Astrocyte of the spinal cord (primary cell): ENCODE results near the gene GABBR2.

ENCODE experiments used
- DNase-seq: peaks from one replicate; pipeline ENCODE4 v3.0.0; 2011; ENCODE audit warnings: low read depth, low spot score
- H3K4me3 ChIP-seq: 2 replicates; pipeline ENCODE4 v1.5.1; 2011; ENCODE audit warnings: low read depth, mild to moderate bottlenecking, low read length, moderate library complexity
- CTCF ChIP-seq: IDR thresholded peaks from 2 replicates; pipeline ENCODE4 v1.5.1; 2012; ENCODE audit warnings: low read depth, mild to moderate bottlenecking, low read length, inconsistent platforms
- in situ Hi-C: cut with HindIII; loops from 2 replicates; pipeline ENCODE4 v1.10.0; 2017; ENCODE audit warnings: low sequenced_read_pairs

The GABBR2 gene

GRCh38 chr9:98369896-98370295 is 338.8 kb downstream of the GABBR2 start:
- in situ Hi-C loops: no loop called here
- no peak overlapping the region for H3K4me3 ChIP-seq
- no peak for TF ChIP-seq CTCF
- DNase-seq: no peak

GRCh38 chr9:98369471-98369870 is 339.3 kb downstream of the GABBR2 start:
- no peak overlapping the region for H3K4me3 ChIP-seq
- no peak for DNase-seq
- in situ Hi-C loops: no loop called here
- no peak for TF ChIP-seq CTCF

GRCh38 chr9:98369066-98369425 is 339.7 kb downstream of the GABBR2 start:
- in situ Hi-C loops: no loop called here
- DNase-seq: no peak
- no peak for TF ChIP-seq CTCF
- no peak overlapping the region for H3K4me3 ChIP-seq

- TF ChIP-seq CTCF: no peak
- no peak overlapping the region for H3K4me3 ChIP-seq
- in situ Hi-C loops: no loop called here
- DNase-seq: no peak
Observed at GRCh38 chr9:98368366-98369065, 340.2 kb downstream of the GABBR2 start.

GRCh38 chr9:98367923-98368322 is 340.8 kb downstream of the GABBR2 start:
- no peak for TF ChIP-seq CTCF
- in situ Hi-C loops: no loop called here
- DNase-seq: no peak
- no peak overlapping the region for H3K4me3 ChIP-seq

- no peak for DNase-seq
- no peak overlapping the region for H3K4me3 ChIP-seq
- in situ Hi-C loops: no loop called here
- no peak for TF ChIP-seq CTCF
Observed at GRCh38 chr9:98367371-98367900, 341.3 kb downstream of the GABBR2 start.

GRCh38 chr9:98365781-98366180 is 343.0 kb downstream of the GABBR2 start:
- no peak overlapping the region for H3K4me3 ChIP-seq
- no peak for DNase-seq
- in situ Hi-C loops: no loop called here
- no peak for TF ChIP-seq CTCF
